ENCODE results near the gene FOXO1. TPM values are rescaled to one million over a fixed set of nuclear protein-coding genes. Genes with fewer than 3 reads are reported as not detected.

FOXO1 gene
- total and polyA plus RNA-seq, 2 of the 13 experiments (the other 11 are each of a cell fraction or from before 2014, with no cell fraction given), result 8.1 to 13.1 TPM

GRCh38 chr13:40626561-40626960, 39.9 kb downstream of the FOXO1 start (continued):
- TF ChIP-seq NFIC (IDR thresholded peaks at IDR 0.05; ENCODE audit: low read length) (no peak), FLYWCH1 (CRISPR knock-in tag; IDR thresholded peaks at IDR 0.05) (no peak), ZHX2 (IDR thresholded peaks at IDR 0.05; ENCODE audit: low read depth) (no peak), ZHX2 (CRISPR knock-in tag; IDR thresholded peaks at IDR 0.05; ENCODE audit: borderline replicate concordance) (no peak), DZIP1 (CRISPR knock-in tag; IDR thresholded peaks at IDR 0.05) (no peak), ZFY (CRISPR knock-in tag; IDR thresholded peaks at IDR 0.05) (no peak), KLF9 (CRISPR knock-in tag; IDR thresholded peaks at IDR 0.05; ENCODE audit: low read depth) (no peak), SETDB1 (CRISPR knock-in tag; IDR thresholded peaks at IDR 0.05; ENCODE audit: borderline replicate concordance) (no peak), ZBTB20 (CRISPR knock-in tag; IDR thresholded peaks at IDR 0.05; ENCODE audit: borderline replicate concordance, low read depth) (no peak), NR2F2 (IDR thresholded peaks at IDR 0.05; ENCODE audit: borderline replicate concordance, low read depth) (no peak)
